IMR-90 (cell line): ENCODE measurements around the gene CEP72. TPM values are rescaled to one million over a fixed set of nuclear protein-coding genes. Genes with fewer than 3 reads are reported as not detected.

Experiments used
- ATAC-seq: fragments of 200-7000 bp; cut with Tn5 transposase; 2 replicates; pipeline ENCODE4 v1.9.1; 2020; ENCODE audit warnings: low read depth, mild to moderate bottlenecking, moderate library complexity
- BruUV-seq: library from RNA; stranded (reverse); fragments of 400-500 nt; replicated peaks from 2 replicates; lab custom pipeline; 2021; lab: Mats Ljungman, UMichigan
- CTCF ChIA-PET: fragments of 300-600 bp; formaldehyde crosslinking; extraction: SDS; loops from one replicate; lab custom pipeline; 2021; ENCODE audit warnings: antibody characterized with exemption; lab: Yijun Ruan, JAX
- POLR2A ChIA-PET: fragments of 300-600 bp; sonication (Branson Sonifier 250); formaldehyde crosslinking; loops from one replicate; lab custom pipeline; 2022; ENCODE audit warnings: antibody characterized with exemption; ENCODE audit not compliant: unreplicated experiment; lab: Charles Lee
- DNase-seq: peaks from one replicate; pipeline ENCODE4 v3.0.0; 2013
- H2AFZ ChIP-seq: replicated peaks from 2 replicates; pipeline ENCODE3; 2013; ENCODE audit warnings: low read length, mild to moderate bottlenecking; ENCODE audit not compliant: poor library complexity
- H2AK5ac ChIP-seq: 2 replicates; pipeline ENCODE4 v1.6.1; 2013; ENCODE audit warnings: low read depth, low read length, inconsistent platforms
- H2AK9ac ChIP-seq: replicated peaks from 2 replicates; pipeline ENCODE3; 2013; ENCODE audit warnings: mild to moderate bottlenecking, low read depth, low read length, moderate library complexity; ENCODE audit not compliant: poor library complexity
- H2BK120ac ChIP-seq: 2 replicates; pipeline ENCODE4 v1.6.1; 2013; ENCODE audit warnings: low read depth, low read length, inconsistent platforms
- H2BK15ac ChIP-seq: 3 replicates; pipeline ENCODE4 v1.6.1; 2013; ENCODE audit warnings: low read depth, low read length, inconsistent platforms
- H2BK20ac ChIP-seq: 2 replicates; pipeline ENCODE4 v1.6.1; 2013; ENCODE audit warnings: low read depth, mild to moderate bottlenecking, inconsistent platforms, low read length, moderate library complexity
- H2BK5ac ChIP-seq: 2 replicates; pipeline ENCODE4 v1.6.1; 2013; ENCODE audit warnings: mild to moderate bottlenecking, low read depth, low read length, inconsistent platforms; ENCODE audit not compliant: poor library complexity, severe bottlenecking
- H3K14ac ChIP-seq: replicated peaks from 2 replicates; pipeline ENCODE4 v1.6.1; 2013; ENCODE audit warnings: low read depth, low read length, inconsistent platforms
- H3K18ac ChIP-seq: 2 replicates; pipeline ENCODE4 v1.6.1; 2013; ENCODE audit warnings: low read depth, low read length, control low read depth
- H3K23ac ChIP-seq: 2 replicates; pipeline ENCODE4 v1.6.1; 2013; ENCODE audit warnings: low read depth, low read length, inconsistent platforms
- H3K27ac ChIP-seq: 2 replicates; pipeline ENCODE4 v1.5.1; 2013; ENCODE audit warnings: mild to moderate bottlenecking, control low read depth, low read length; ENCODE audit not compliant: insufficient read depth
- H3K27me3 ChIP-seq: 2 replicates; pipeline ENCODE4 v1.6.1; 2013; ENCODE audit warnings: low read length; ENCODE audit not compliant: control insufficient read depth, insufficient read depth
- H3K36me3 ChIP-seq: 2 replicates; pipeline ENCODE4 v1.6.1; 2013; ENCODE audit warnings: low read length, mixed read lengths; ENCODE audit not compliant: control insufficient read depth, insufficient read depth
- H3K4ac ChIP-seq: 2 replicates; pipeline ENCODE4 v1.6.1; 2013; ENCODE audit warnings: low read depth, low read length, inconsistent platforms
- H3K4me1 ChIP-seq: 2 replicates; pipeline ENCODE4 v1.6.1; 2013; ENCODE audit warnings: low read length, mixed read lengths; ENCODE audit not compliant: control insufficient read depth, insufficient read depth
- H3K4me2 ChIP-seq: 2 replicates; pipeline ENCODE4 v1.6.1; 2013; ENCODE audit warnings: low read depth, mild to moderate bottlenecking, control low read depth, low read length, moderate library complexity
- H3K4me3 ChIP-seq: 2 replicates; pipeline ENCODE4 v1.5.1; 2013; ENCODE audit warnings: low read depth, mild to moderate bottlenecking, control low read depth, low read length, moderate library complexity; ENCODE audit not compliant: insufficient read depth
- H3K56ac ChIP-seq: 2 replicates; pipeline ENCODE4 v1.6.1; 2013; ENCODE audit warnings: low read length, inconsistent platforms; ENCODE audit not compliant: insufficient read depth; ENCODE audit errors: extremely low read depth
- H3K79me1 ChIP-seq, 2 experiments: 2 replicates each; pipeline ENCODE4 v1.6.1; 2013; ENCODE audit warnings: low read length in 2 of 2, inconsistent platforms in 1 of 2, low read depth in 1 of 2
- H3K9ac ChIP-seq: 2 replicates; pipeline ENCODE4 v1.6.1; 2013; ENCODE audit warnings: low read depth, low read length, control low read depth
- H3K9me1 ChIP-seq: 2 replicates; pipeline ENCODE4 v1.6.1; 2013; ENCODE audit warnings: low read length, inconsistent platforms; ENCODE audit not compliant: insufficient read depth
- H3K9me3 ChIP-seq: 2 replicates; pipeline ENCODE4 v1.6.1; 2013; ENCODE audit warnings: low read length; ENCODE audit not compliant: control insufficient read depth, insufficient read depth
- H4K20me1 ChIP-seq: 2 replicates; pipeline ENCODE4 v1.6.1; 2013; ENCODE audit warnings: low read length, inconsistent platforms; ENCODE audit not compliant: insufficient read depth
- H4K5ac ChIP-seq: 2 replicates; pipeline ENCODE4 v1.6.1; 2013; ENCODE audit warnings: mild to moderate bottlenecking, low read depth, low read length, control low read depth
- H4K8ac ChIP-seq, 2 experiments: 2 replicates each; pipeline ENCODE4 v1.6.1; 2013; ENCODE audit warnings: low read depth in 2 of 2, low read length in 2 of 2, control low read depth in 1 of 2, inconsistent platforms in 1 of 2
- H4K91ac ChIP-seq: 2 replicates; pipeline ENCODE4 v1.6.1; 2013; ENCODE audit warnings: low read depth, low read length, inconsistent platforms; ENCODE audit not compliant: insufficient read depth
- CEBPB ChIP-seq: IDR thresholded peaks from 2 replicates; pipeline ENCODE4 v1.6.1; 2012; ENCODE audit warnings: low read depth, low read length, improper control_type of control experiment
- CHD1 ChIP-seq: IDR thresholded peaks from 2 replicates; pipeline ENCODE4 v1.6.1; 2012; ENCODE audit warnings: low read depth, low read length, improper control_type of control experiment
- FOS ChIP-seq: fragments of 150-350 bp; IDR thresholded peaks from 2 replicates; pipeline ENCODE4 v1.6.1; 2016; ENCODE audit warnings: low read depth, low read length
- MXI1 ChIP-seq: IDR thresholded peaks from 2 replicates; pipeline ENCODE4 v1.6.1; 2012; ENCODE audit warnings: low read depth, mild to moderate bottlenecking, low read length, moderate library complexity, borderline replicate concordance
- RAD21 ChIP-seq: IDR thresholded peaks from 2 replicates; pipeline ENCODE4 v1.6.1; 2012; ENCODE audit warnings: low read length, improper control_type of control experiment
- RCOR1 ChIP-seq: IDR thresholded peaks from 2 replicates; pipeline ENCODE4 v1.6.1; 2012; ENCODE audit warnings: mild to moderate bottlenecking, low read length, improper control_type of control experiment; ENCODE audit not compliant: insufficient replicate concordance
- SMC3 ChIP-seq: fragments of 150-350 bp; IDR thresholded peaks from 2 replicates; pipeline ENCODE4 v1.6.1; 2016; ENCODE audit warnings: low read depth, mild to moderate bottlenecking, antibody characterized with exemption, low read length, moderate library complexity
- WGBS, 2 experiments: methylation state at CpG; one replicate each; pipeline versions ENCODE4 v1.1.5 to v1.1.7; 2013; ENCODE audit warnings: missing lambda C conversion rate in 2 of 2; ENCODE audit not compliant: insufficient read length in 1 of 2; ENCODE audit errors: extremely low coverage in 2 of 2; 5-methylcytosine and 5-hydroxymethylcytosine counted together
- dilution Hi-C: fragments of 300-500 bp; cut with HindIII; formaldehyde crosslinking; loops from one replicate; pipeline ENCODE4 v1.14.3; 2018; ENCODE audit warnings: low sequenced_read_pairs; ENCODE audit not compliant: unreplicated experiment
- in situ Hi-C: fragments of 300-500 bp; cut with MboI; formaldehyde crosslinking; loops from 3 replicates; pipeline ENCODE4 v1.14.3; 2019; ENCODE audit warnings: low sequenced_read_pairs, inconsistent platforms, mixed read lengths
- intact Hi-C: fragments of 100-400 bp; cut with micrococcal nuclease; formaldehyde crosslinking; loops from 2 replicates; pipeline ENCODE4 v1.10.0; 2022
- polyA plus RNA-seq, 3 experiments: library from polyadenylated mRNA; depleted of rRNA; stranded (reverse); fragments of >200 nt; gene quantifications; 2 replicates each; pipeline ENCODE4 v1.2.3, GENCODE V29; 2012; ENCODE audit warnings: low replicate concordance in 1 of 3
- total RNA-seq: library from RNA; depleted of rRNA; stranded (reverse); fragments of >200 nt; gene quantifications from 2 replicates; pipeline ENCODE4 v1.2.3, GENCODE V29; 2012
- TF ChIP-seq, protein P1 (sequence below): fragments of 150-350 bp; IDR thresholded peaks from 2 replicates; pipeline ENCODE4 v1.6.1; 2017; ENCODE audit warnings: mild to moderate bottlenecking, antibody characterized with exemption, low read length, low read depth
- TF ChIP-seq, protein P2 (sequence below): conservative IDR thresholded peaks from 2 replicates; pipeline ENCODE4 v1.5.1; 2012; ENCODE audit warnings: mild to moderate bottlenecking, low read depth, low read length, improper control_type of control experiment

The CEP72 gene
- total and polyA plus RNA-seq, 2 of the 4 experiments (the other 2 are of a cell fraction): 2.9 to 4.3 TPM

DNA sequence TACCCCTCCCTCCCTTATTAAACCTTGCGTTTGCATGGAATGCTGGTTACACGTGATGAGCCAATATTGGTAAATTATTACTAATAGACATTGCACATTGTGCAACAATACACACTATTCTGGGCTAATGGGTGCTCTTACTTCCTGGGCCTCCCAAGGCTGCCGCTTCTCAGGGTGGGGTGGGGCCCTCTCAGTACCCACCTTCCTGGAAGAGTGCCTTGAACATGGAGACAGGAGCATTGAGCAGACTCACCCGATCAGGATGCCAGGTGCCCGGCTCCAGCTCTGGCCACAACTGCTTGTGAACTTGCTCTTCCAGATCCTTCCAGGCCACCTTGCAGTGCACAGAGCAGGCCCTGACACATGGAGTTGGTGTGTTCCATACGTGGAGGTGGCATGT is 24.7 kb upstream of the CEP72 start:
- no peak overlapping the region for H2BK20ac ChIP-seq
- H2AFZ ChIP-seq: no peak overlapping the region
- H2AK9ac ChIP-seq: no peak overlapping the region
- WGBS, 2 experiments: 69% methylated on average over 2 of the region's 6 CpGs; no CpG with 5 or more reads in 1 of the 2 experiments
- H3K18ac ChIP-seq: no peak overlapping the region
- H3K27me3 ChIP-seq: peaks cover 18% of the 10 kb centered on the region
- H3K4me2 ChIP-seq: no peak overlapping the region
- H3K36me3 ChIP-seq: no peaks in the 10 kb centered on the region
- H3K79me1 ChIP-seq: no peaks in the 10 kb centered on the region
- no peak overlapping the region for H4K91ac ChIP-seq
- H3K9me3 ChIP-seq: 0 out of 2 replicates have a peak, but pooled peaks cover 3% of the 10 kb centered on the region
- no peak overlapping the region for H3K23ac ChIP-seq
- no peak overlapping the region for H2BK120ac ChIP-seq
- no peak overlapping the region for H3K9ac ChIP-seq
- no peaks in the 10 kb centered on the region for H4K20me1 ChIP-seq
- no peak overlapping the region for H3K14ac ChIP-seq
- no peak overlapping the region for H3K27ac ChIP-seq
- ChIA-PET POLR2A (no interaction called here), CTCF (no interaction called here)
- no peak overlapping the region for H3K4ac ChIP-seq
- DNase-seq: no peak
- H3K4me3 ChIP-seq: no peak overlapping the region
- no peak overlapping the region for H4K8ac ChIP-seq
- no peak overlapping the region for H2AK5ac ChIP-seq
- dilution Hi-C loops (no loop called here), intact Hi-C loops (no loop called here), in situ Hi-C loops (no loop called here)
- no peaks in the 10 kb centered on the region; the same call in 1 of the 2 replicates for H3K9me1 ChIP-seq
- H2BK15ac ChIP-seq: no peak overlapping the region
- no peaks in the 10 kb centered on the region for H3K4me1 ChIP-seq
- H2BK5ac ChIP-seq: no peak overlapping the region
- no peak overlapping the region for H3K56ac ChIP-seq
- TF ChIP-seq, protein P1, sequence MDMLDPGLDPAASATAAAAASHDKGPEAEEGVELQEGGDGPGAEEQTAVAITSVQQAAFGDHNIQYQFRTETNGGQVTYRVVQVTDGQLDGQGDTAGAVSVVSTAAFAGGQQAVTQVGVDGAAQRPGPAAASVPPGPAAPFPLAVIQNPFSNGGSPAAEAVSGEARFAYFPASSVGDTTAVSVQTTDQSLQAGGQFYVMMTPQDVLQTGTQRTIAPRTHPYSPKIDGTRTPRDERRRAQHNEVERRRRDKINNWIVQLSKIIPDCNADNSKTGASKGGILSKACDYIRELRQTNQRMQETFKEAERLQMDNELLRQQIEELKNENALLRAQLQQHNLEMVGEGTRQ: no peak
- TF ChIP-seq SMC3 (no peak), RAD21 (no peak), CEBPB (no peak), FOS (no peak), CHD1 (no peak), MXI1 (no peak), RCOR1 (no peak)
- TF ChIP-seq, protein P2, sequence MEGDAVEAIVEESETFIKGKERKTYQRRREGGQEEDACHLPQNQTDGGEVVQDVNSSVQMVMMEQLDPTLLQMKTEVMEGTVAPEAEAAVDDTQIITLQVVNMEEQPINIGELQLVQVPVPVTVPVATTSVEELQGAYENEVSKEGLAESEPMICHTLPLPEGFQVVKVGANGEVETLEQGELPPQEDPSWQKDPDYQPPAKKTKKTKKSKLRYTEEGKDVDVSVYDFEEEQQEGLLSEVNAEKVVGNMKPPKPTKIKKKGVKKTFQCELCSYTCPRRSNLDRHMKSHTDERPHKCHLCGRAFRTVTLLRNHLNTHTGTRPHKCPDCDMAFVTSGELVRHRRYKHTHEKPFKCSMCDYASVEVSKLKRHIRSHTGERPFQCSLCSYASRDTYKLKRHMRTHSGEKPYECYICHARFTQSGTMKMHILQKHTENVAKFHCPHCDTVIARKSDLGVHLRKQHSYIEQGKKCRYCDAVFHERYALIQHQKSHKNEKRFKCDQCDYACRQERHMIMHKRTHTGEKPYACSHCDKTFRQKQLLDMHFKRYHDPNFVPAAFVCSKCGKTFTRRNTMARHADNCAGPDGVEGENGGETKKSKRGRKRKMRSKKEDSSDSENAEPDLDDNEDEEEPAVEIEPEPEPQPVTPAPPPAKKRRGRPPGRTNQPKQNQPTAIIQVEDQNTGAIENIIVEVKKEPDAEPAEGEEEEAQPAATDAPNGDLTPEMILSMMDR: no peak
- no peak overlapping the region for H4K5ac ChIP-seq
- no TSS peak for BruUV-seq
- no peak for ATAC-seq
